PFSK-1 (cell line): ENCODE results near the gene TRIM25.

Experiments used
- FOXP2 ChIP-seq: optimal IDR thresholded peaks from 2 replicates; pipeline ENCODE3; 2011; ENCODE audit warnings: borderline replicate concordance, control low read depth, inconsistent platforms; ENCODE audit not compliant: insufficient read depth; ENCODE audit errors: extremely low read length, extremely low read depth
- POLR2AphosphoS5 ChIP-seq: IDR thresholded peaks from 2 replicates; pipeline ENCODE4 v1.6.1; 2012; ENCODE audit warnings: low read depth, mild to moderate bottlenecking, control low read depth, low read length, moderate library complexity
- SIN3A ChIP-seq: IDR thresholded peaks from 2 replicates; pipeline ENCODE4 v1.6.1; 2012; ENCODE audit warnings: mild to moderate bottlenecking, low read length, moderate library complexity, borderline replicate concordance; ENCODE audit not compliant: insufficient read depth
- TAF1 ChIP-seq: IDR thresholded peaks from 2 replicates; pipeline ENCODE4 v1.6.1; 2012; ENCODE audit warnings: low read length, control low read depth, borderline replicate concordance; ENCODE audit not compliant: insufficient read depth
- TF ChIP-seq, protein P1 (sequence below), 2 experiments: IDR thresholded peaks; 2 replicates each; pipeline versions ENCODE4 v1.6.1 to v1.8.0; 2011 to 2012; ENCODE audit warnings: low read depth in 2 of 2, low read length in 2 of 2, control low read depth in 1 of 2, inconsistent platforms in 1 of 2, mild to moderate bottlenecking in 1 of 2, moderate library complexity in 1 of 2; ENCODE audit not compliant: insufficient read depth in 1 of 2

TRIM25 gene

GRCh38 chr17:56838687-56839086 is 75.2 kb downstream of the TRIM25 start:
- TF ChIP-seq TAF1 (no peak), POLR2AphosphoS5 (no peak), FOXP2 (no peak), SIN3A (no peak)
- TF ChIP-seq, protein P1, sequence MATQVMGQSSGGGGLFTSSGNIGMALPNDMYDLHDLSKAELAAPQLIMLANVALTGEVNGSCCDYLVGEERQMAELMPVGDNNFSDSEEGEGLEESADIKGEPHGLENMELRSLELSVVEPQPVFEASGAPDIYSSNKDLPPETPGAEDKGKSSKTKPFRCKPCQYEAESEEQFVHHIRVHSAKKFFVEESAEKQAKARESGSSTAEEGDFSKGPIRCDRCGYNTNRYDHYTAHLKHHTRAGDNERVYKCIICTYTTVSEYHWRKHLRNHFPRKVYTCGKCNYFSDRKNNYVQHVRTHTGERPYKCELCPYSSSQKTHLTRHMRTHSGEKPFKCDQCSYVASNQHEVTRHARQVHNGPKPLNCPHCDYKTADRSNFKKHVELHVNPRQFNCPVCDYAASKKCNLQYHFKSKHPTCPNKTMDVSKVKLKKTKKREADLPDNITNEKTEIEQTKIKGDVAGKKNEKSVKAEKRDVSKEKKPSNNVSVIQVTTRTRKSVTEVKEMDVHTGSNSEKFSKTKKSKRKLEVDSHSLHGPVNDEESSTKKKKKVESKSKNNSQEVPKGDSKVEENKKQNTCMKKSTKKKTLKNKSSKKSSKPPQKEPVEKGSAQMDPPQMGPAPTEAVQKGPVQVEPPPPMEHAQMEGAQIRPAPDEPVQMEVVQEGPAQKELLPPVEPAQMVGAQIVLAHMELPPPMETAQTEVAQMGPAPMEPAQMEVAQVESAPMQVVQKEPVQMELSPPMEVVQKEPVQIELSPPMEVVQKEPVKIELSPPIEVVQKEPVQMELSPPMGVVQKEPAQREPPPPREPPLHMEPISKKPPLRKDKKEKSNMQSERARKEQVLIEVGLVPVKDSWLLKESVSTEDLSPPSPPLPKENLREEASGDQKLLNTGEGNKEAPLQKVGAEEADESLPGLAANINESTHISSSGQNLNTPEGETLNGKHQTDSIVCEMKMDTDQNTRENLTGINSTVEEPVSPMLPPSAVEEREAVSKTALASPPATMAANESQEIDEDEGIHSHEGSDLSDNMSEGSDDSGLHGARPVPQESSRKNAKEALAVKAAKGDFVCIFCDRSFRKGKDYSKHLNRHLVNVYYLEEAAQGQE (IDR thresholded peaks at IDR 0.05; ENCODE audit: insufficient read depth in 1 of 2, low read depth in 2 of 2, low read length in 2 of 2): no peak
